HEK293 (cell line): ENCODE results near the gene SCUBE1.

Source experiments
- REST ChIP-seq: fragments of 450-650 bp; formaldehyde crosslinking; IDR thresholded peaks from 2 replicates; pipeline ENCODE4 v1.5.1; 2016; ENCODE audit warnings: missing biosample characterization, missing genetic modification characterization
- ZNF121 ChIP-seq: fragments of 450-650 bp; formaldehyde crosslinking; IDR thresholded peaks from 2 replicates; pipeline ENCODE4 v1.5.1; 2016; ENCODE audit warnings: missing biosample characterization, missing genetic modification characterization
- ZNF133 ChIP-seq: fragments of 450-650 bp; formaldehyde crosslinking; IDR thresholded peaks from 2 replicates; pipeline ENCODE4 v1.5.1; 2016; ENCODE audit warnings: missing biosample characterization, missing genetic modification characterization
- TF ChIP-seq, protein P1 (sequence below): fragments of 450-650 bp; formaldehyde crosslinking; IDR thresholded peaks from 2 replicates; pipeline ENCODE4 v1.5.1; 2016; ENCODE audit warnings: missing biosample characterization, missing genetic modification characterization

GRCh38 chr22:43266076-43266475, 77.1 kb downstream of the SCUBE1 start:
- TF ChIP-seq REST (tag by site-specific recombination) (no peak), ZNF121 (tag by site-specific recombination) (no peak), ZNF133 (tag by site-specific recombination) (no peak)
- TF ChIP-seq, protein P1, sequence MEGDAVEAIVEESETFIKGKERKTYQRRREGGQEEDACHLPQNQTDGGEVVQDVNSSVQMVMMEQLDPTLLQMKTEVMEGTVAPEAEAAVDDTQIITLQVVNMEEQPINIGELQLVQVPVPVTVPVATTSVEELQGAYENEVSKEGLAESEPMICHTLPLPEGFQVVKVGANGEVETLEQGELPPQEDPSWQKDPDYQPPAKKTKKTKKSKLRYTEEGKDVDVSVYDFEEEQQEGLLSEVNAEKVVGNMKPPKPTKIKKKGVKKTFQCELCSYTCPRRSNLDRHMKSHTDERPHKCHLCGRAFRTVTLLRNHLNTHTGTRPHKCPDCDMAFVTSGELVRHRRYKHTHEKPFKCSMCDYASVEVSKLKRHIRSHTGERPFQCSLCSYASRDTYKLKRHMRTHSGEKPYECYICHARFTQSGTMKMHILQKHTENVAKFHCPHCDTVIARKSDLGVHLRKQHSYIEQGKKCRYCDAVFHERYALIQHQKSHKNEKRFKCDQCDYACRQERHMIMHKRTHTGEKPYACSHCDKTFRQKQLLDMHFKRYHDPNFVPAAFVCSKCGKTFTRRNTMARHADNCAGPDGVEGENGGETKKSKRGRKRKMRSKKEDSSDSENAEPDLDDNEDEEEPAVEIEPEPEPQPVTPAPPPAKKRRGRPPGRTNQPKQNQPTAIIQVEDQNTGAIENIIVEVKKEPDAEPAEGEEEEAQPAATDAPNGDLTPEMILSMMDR (tag by site-specific recombination), result no peak
